Esophagus muscularis mucosa (tissue), 3 donors: Measurements from ENCODE around the gene FSCN2.

ENCODE experiments used
- POLR2A ChIP-seq: fragments of 450-650 bp; IDR thresholded peaks from one replicate; pipeline ENCODE4 v1.6.1; 2017; ENCODE audit warnings: antibody characterized with exemption, moderate library complexity, mild to moderate bottlenecking, low read depth
- POLR2AphosphoS5 ChIP-seq, 2 donors: sonication (generic); formaldehyde crosslinking; IDR thresholded peaks; one replicate each; pipeline ENCODE4 v1.6.1; 2017; ENCODE audit warnings: antibody characterized with exemption in 2 of 2
- TF ChIP-seq, protein P1 (sequence below), 3 experiments: fragments of 200-600 bp in 2 of 3; fragments of 450-650 bp in 1 of 3; sonication (generic) in 2 of 3; IDR thresholded peaks; one replicate each; pipeline ENCODE4 v1.5.1; 2017 to 2019; ENCODE audit warnings: antibody characterized with exemption in 3 of 3, mild to moderate bottlenecking in 2 of 3, moderate library complexity in 1 of 3

DNA sequence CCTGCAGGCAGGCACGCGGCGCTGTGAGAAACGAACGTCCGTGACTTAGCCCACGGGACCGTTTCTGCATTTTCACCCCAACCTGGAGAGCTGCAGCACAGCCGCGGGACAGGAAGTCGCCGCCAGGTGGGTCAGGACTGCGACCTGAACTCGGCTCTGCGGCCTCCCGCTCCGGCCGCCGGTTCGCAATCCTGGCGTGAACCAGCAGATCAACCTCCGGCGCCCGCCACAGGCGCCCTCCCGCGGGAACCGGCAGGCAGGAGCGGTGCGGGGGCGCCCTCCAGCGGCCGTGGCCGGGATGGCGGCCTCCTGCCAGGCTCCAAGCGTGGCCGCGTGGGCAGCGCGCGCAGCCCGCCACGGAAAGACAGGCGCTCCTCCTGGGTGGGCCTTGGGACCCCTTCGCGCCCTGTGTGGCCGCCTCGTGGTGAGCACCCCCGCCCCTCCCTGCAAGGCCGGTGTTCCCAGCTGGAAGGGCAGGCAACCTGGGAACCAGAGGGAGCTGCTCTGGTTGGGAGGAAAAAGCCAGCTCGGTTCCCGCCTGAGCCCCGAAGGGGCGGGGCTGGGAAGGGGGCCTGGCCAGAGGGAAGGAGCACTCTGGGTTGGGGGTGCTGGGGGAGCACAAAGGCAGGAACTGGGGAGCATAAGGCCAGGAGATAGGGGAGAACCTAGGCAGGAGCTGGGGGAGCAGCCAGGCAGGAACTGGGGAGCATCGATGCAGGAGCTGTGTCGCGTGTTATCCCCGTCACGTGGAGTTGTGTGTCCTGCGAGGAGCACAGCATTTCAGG, 43.8 kb upstream of the FSCN2 start:
- no peak for TF ChIP-seq POLR2A
- TF ChIP-seq, protein P1, sequence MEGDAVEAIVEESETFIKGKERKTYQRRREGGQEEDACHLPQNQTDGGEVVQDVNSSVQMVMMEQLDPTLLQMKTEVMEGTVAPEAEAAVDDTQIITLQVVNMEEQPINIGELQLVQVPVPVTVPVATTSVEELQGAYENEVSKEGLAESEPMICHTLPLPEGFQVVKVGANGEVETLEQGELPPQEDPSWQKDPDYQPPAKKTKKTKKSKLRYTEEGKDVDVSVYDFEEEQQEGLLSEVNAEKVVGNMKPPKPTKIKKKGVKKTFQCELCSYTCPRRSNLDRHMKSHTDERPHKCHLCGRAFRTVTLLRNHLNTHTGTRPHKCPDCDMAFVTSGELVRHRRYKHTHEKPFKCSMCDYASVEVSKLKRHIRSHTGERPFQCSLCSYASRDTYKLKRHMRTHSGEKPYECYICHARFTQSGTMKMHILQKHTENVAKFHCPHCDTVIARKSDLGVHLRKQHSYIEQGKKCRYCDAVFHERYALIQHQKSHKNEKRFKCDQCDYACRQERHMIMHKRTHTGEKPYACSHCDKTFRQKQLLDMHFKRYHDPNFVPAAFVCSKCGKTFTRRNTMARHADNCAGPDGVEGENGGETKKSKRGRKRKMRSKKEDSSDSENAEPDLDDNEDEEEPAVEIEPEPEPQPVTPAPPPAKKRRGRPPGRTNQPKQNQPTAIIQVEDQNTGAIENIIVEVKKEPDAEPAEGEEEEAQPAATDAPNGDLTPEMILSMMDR (IDR thresholded peaks at IDR 0.05) = peak; percentile 100
- peak; percentile 32 to 78 for TF ChIP-seq POLR2AphosphoS5 (IDR thresholded peaks at IDR 0.05)
